ENCODE data around the gene ZNF717.

- TF ChIP-seq POLR2A (IDR thresholded peaks at IDR 0.05) (no peak), CTCF (IDR thresholded peaks at IDR 0.05) (no peak)
Observed at GRCh38 chr3:75814797-75815196, 29.4 kb upstream of the ZNF717 start.

All from body of pancreas (tissue), 4 donors.